SW 1271 (cell line): ENCODE results near the gene C2orf72.
"Not testable (repeated sequence)": the region's sequence is repeated elsewhere in the genome, so short reads cannot be mapped to it uniquely, and the experiment has no call there.

Experiments used
- DNase-seq, 2 experiments: peaks; one replicate each; lab custom pipeline; 2025; lab: John Stamatoyannopoulos, UW

Gene C2orf72

GRCh38 chr2:231037202-231037730 is at the start of gene C2orf72:
TSS of gene C2orf72 (plus strand) at chr2:231037523. CDS start at chr2:231037566, 43 bp downstream.
- no peak for DNase-seq

DNA sequence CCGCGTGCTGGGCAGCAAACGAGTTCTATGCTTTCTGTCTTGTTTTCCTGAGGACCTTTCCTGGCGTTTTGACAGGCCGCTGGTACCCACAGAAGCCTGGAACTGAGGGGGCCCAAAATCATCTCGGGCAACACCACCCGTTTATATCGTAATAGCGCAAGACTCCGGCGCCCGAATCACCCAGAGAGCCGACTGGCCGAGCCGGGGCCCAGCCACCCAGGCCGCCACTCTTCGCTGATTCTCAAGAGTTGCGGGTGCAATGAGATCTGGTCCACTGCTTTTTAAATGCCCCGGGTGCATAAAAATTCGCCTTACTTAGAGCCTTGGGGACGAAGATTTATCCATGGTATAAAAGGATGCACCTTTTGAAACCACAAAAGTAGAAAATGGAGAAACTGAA is 47.6 kb upstream of the C2orf72 start:
- DNase-seq, result no peak

DNA sequence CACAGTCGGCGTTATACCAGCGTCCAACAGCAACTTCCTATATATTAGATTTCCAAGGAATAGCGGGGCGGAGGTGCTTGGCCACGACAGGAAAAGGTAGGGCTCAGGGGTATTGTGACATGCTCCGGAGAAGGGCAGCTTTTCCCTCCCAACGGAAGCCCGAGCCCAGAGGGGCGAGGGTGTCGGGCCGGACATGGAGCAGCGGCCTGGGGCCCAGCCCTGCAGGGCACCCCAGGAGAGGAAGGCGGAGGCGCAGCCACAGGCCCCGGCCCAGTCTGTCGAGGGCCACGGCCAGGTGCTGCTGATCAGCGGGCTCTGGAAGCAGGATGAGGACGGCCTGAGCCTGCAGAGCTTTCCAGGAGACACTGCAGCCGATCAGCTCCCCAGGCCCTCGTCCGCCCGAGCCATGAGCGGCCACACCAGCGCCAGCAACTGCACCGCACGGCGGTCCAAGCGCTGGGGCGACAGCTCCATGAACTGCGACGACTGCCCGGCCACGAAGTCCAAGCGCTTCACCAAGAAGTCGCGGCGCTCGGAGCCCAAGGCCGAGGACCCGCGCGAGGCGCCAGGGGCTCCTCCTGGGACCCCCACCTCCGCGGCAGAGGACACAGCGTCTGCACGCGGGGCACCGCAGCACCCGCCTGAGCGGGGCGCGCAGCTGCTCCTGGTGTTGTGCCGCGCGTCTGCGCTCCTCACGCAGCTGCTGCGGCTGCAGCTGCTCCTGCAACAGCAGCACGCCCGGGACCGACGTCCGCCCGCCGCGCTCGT is 47.0 kb upstream of the C2orf72 start:
- no peak for DNase-seq

- DNase-seq, result no peak
Observed at GRCh38 chr2:230990899-230991150, 46.5 kb upstream of the C2orf72 start.

GRCh38 chr2:230991598-230991997 is 45.7 kb upstream of the C2orf72 start:
- DNase-seq, result no peak

- DNase-seq, result no peak
Observed at GRCh38 chr2:230995821-230996220, 41.5 kb upstream of the C2orf72 start, which contains the start of gene SPATA3. TSS of gene SPATA3 (plus strand) at chr2:230996121. CDS start at chr2:230996234, 113 bp downstream.

GRCh38 chr2:230996661-230997060 is 40.7 kb upstream of the C2orf72 start:
- no peak for DNase-seq

DNA sequence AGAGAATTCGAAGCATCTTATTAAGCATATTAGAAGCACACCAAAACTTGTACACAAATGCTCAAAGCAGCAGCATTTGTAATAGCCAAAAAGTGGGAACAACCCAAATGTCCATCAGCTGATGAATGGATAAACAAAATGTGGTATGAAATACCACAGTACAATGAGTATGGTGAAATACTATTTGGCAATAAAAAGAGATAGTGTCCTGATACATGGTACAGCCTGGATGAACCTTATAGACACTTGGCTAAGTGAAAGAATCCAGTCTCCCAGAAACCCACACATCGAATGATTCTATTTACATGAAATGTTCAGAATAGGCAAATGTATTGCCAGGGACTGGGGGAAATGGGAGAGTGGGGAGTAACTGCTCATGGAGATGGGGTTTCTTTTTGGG is 38.4 kb upstream of the C2orf72 start:
- no peak for DNase-seq

DNA sequence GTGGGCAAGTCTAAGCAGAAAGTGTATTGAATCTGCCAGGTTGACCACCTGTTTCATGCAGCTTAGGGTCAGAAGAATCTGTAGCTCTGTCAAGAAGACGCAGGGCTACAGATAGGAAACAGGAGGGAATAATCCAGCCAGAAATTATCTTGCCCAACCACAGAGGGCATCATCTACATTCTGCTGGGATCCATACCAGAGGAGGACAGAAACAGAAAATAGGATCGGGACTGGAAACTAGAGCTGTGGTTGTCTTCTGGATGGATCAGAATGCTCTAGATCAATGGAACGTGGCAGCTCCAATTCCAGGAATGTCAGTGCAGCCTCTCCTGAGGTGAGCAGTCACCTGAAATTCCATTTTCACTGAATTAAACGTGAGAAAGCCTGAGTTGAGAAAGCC is 37.8 kb upstream of the C2orf72 start:
- DNase-seq, result no peak

- no peak for DNase-seq
Observed at GRCh38 chr2:231000211-231000904, 37.0 kb upstream of the C2orf72 start.

- no peak for DNase-seq
Observed at GRCh38 chr2:231001036-231001435, 36.3 kb upstream of the C2orf72 start.

GRCh38 chr2:231001921-231002320 is 35.4 kb upstream of the C2orf72 start:
- no peak for DNase-seq

DNA sequence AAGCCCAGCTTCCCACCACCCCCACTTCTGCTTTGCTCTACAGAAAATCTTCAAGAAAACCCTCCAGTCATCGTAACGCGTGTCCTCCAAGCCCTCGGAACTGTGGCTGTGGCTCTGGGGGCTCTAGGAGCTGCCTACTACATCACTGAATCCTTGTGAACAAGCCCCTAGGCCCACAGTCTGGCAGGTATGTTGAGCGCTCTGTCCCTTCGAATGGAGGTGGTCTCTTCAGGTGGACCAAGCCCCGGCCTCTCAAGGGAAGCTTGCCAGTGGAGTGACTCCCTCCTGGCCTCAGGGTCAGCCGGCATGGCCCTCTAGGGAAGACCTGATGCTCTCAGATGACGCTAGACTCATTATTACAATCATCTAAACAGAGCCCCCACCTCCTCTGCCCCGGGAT is 34.7 kb upstream of the C2orf72 start:
- DNase-seq, result no peak

GRCh38 chr2:231003186-231003585 is 34.1 kb upstream of the C2orf72 start:
- DNase-seq, result no peak

DNA sequence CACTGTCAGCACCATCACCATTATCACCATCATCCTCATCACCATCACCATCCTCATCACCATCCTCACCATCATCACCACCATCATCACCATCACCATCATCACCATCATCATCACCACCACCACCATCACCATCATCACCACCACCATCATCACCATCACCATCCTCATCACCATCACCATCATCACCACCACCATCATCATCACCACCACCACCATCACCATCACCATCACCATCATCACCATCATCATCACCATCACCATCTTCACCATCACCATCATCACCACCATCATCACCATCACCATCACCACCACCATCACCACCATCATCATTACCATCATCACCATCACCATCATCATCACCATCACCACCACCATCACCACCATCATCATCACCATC is 32.4 kb upstream of the C2orf72 start:
- not testable (repeated sequence) for DNase-seq

- no peak for DNase-seq
Observed at GRCh38 chr2:231007286-231008098, 29.8 kb upstream of the C2orf72 start.

- no peak for DNase-seq
Observed at GRCh38 chr2:231008131-231008530, 29.2 kb upstream of the C2orf72 start.

GRCh38 chr2:231009236-231009919 is 27.9 kb upstream of the C2orf72 start:
- DNase-seq, result no peak

DNA sequence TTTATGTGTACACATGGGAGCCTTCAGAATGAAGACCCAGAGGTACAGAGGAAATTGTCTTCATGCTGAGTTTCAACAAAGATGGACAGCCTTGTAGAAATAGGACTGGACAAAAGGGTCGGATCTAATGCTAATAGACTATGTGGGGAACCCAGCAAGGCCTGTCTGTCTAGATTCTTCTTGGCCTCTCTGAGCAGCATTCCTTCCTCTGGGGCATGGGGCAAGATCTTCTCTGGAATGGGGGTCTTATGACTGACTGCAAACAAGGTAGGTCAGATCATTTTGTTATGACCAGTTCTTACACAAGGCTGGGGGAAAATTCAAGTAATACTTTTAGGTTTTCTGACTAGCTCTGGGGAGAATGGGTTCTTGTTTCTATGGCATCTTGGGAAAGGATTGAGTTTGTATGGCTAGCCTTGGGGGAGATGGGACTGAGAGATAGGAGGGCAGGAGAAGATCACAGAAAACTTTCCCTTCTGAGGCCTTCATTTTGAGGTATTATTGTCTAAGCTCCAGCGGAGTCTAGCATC is 27.1 kb upstream of the C2orf72 start:
- no peak for DNase-seq

GRCh38 chr2:231011526-231011925 is 25.8 kb upstream of the C2orf72 start:
- no peak for DNase-seq

- DNase-seq, result no peak
Observed at GRCh38 chr2:231012463-231012862, 24.9 kb upstream of the C2orf72 start.

DNA sequence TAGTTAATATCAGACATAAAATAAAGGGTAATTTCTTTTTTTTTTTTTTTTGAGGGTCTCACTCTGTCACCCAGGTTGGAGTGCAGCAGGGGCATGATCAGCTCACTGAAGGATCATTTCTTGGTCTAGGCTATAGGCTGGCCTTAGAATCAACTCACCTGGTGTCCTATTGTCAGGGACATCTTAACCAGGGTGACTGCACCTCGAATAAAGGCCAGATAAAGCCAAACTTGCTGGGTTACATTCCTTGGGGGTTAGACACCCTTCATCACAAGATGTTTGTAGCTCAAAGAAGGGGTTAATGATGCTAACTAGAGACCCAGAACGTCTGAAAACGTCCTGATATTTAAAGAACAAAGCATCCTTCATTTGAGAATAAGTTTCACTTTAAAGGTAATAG is 23.5 kb upstream of the C2orf72 start:
- DNase-seq, result no peak
